K562 (cell line): ENCODE measurements around the gene ATP7B. TPM values are rescaled to one million over a fixed set of nuclear protein-coding genes. Genes with fewer than 3 reads are reported as not detected.

Experiments
- ATAC-seq: fragments of 200-7000 bp; cut with Tn5 transposase; 3 replicates; pipeline ENCODE4 v1.9.1; 2020; ENCODE audit warnings: moderate library complexity
- BruUV-seq: library from RNA; stranded (reverse); fragments of 400-500 nt; replicated peaks from 2 replicates; lab custom pipeline; 2021; lab: Mats Ljungman, UMichigan
- CTCF ChIA-PET: fragments of 300-600 bp; formaldehyde crosslinking; extraction: SDS; loops from one replicate; lab custom pipeline; 2021; ENCODE audit warnings: low intra/inter-chr PET ratio; lab: Yijun Ruan, JAX
- POLR2A ChIA-PET: fragments of 300-600, 350-650 bp; sonication (Branson Sonifier 250); formaldehyde crosslinking; extraction: SDS; loops from one replicate; lab custom pipeline; 2021; ENCODE audit warnings: antibody characterized with exemption, inconsistent platforms; lab: Yijun Ruan, JAX
- DNase-seq, 4 experiments: peaks; one replicate each; pipeline versions ENCODE4 v3.0.0 to v3.0.0-alpha.2; 2011 to 2018; ENCODE audit warnings: low spot score in 3 of 4, mixed read lengths in 3 of 4; ENCODE audit errors: extremely low read depth in 1 of 4
- FAIRE-seq: peaks from 2 replicates; lab custom pipeline; 2011; peaks lifted over from hg19 to GRCh38; lab: Jason Lieb, UNC
- H2AFZ ChIP-seq: 2 replicates; pipeline ENCODE4 v1.6.0; 2011; ENCODE audit warnings: low read depth, low read length, control low read depth, inconsistent platforms
- H3K27ac ChIP-seq: fragments of 200-600 bp; 3 replicates; pipeline ENCODE4 v1.8.0; 2011; ENCODE audit warnings: low read depth, mild to moderate bottlenecking, control low read depth, inconsistent platforms, low read length, moderate library complexity, mixed read lengths; ENCODE audit errors: extremely low read depth
- H3K27me3 ChIP-seq, 2 experiments: fragments of 300-600 bp in 1 of 2; 2 replicates in 1 of 2; 3 replicates in 1 of 2; pipeline versions ENCODE4 v1.6.0 to v1.8.0; 2011; ENCODE audit warnings: inconsistent platforms in 2 of 2, low read length in 2 of 2, mild to moderate bottlenecking in 1 of 2, mixed read lengths in 1 of 2, moderate library complexity in 1 of 2; ENCODE audit not compliant: control insufficient read depth in 2 of 2, insufficient read depth in 2 of 2
- H3K36me3 ChIP-seq: fragments of 300-600 bp; 3 replicates; pipeline ENCODE4 v1.8.0; 2011; ENCODE audit warnings: mild to moderate bottlenecking, low read length, inconsistent platforms; ENCODE audit not compliant: control insufficient read depth, insufficient read depth
- H3K4me1 ChIP-seq, 2 experiments: fragments of 200-600 bp in 1 of 2; replicated peaks in 1 of 2; 2 replicates in 1 of 2; 3 replicates in 1 of 2; pipeline versions ENCODE4 v1.5.1 to v1.8.0; 2011; ENCODE audit warnings: inconsistent platforms in 2 of 2, low read length in 2 of 2, mild to moderate bottlenecking in 1 of 2, mixed read lengths in 1 of 2, moderate library complexity in 1 of 2; ENCODE audit not compliant: control insufficient read depth in 2 of 2, insufficient read depth in 2 of 2
- H3K4me2 ChIP-seq: 2 replicates; pipeline ENCODE4 v1.6.1; 2011; ENCODE audit warnings: low read length, control low read depth, inconsistent platforms, mixed read lengths; ENCODE audit not compliant: insufficient read depth
- H3K4me3 ChIP-seq: fragments of 200-600 bp; sonication (generic), shearing (Covaris generic); 2 replicates; pipeline ENCODE4 v1.5.1; 2016; ENCODE audit warnings: control low read depth, inconsistent platforms
- H3K79me2 ChIP-seq: fragments of 200-600 bp; 3 replicates; pipeline ENCODE4 v1.8.0; 2011; ENCODE audit warnings: low read length, inconsistent platforms; ENCODE audit not compliant: control insufficient read depth, insufficient read depth
- H3K9ac ChIP-seq, 2 experiments: 2 replicates each; pipeline versions ENCODE4 v1.6.0 to v1.6.1; 2011; ENCODE audit warnings: low read depth in 2 of 2, low read length in 2 of 2, control low read depth in 1 of 2, inconsistent platforms in 1 of 2, mild to moderate bottlenecking in 1 of 2, mixed read lengths in 1 of 2; ENCODE audit not compliant: insufficient read depth in 1 of 2
- H3K9me1 ChIP-seq: one replicate; pipeline ENCODE4 v1.6.0; 2011; ENCODE audit warnings: inconsistent platforms, mild to moderate bottlenecking, low read length, moderate library complexity; ENCODE audit not compliant: control insufficient read depth, insufficient read depth
- H3K9me3 ChIP-seq: replicated peaks from 2 replicates; pipeline ENCODE4 v1.5.1; 2011; ENCODE audit warnings: low read depth, low read length, inconsistent platforms; ENCODE audit not compliant: control insufficient read depth, insufficient read depth
- H4K20me1 ChIP-seq: replicated peaks from 2 replicates; pipeline ENCODE4 v1.6.1; 2011; ENCODE audit warnings: low read length, inconsistent platforms, mixed read lengths; ENCODE audit not compliant: control insufficient read depth, insufficient read depth
- DNMT1 ChIP-seq: fragments of 450-650 bp; IDR thresholded peaks from 2 replicates; pipeline ENCODE4 v1.6.1; 2016; ENCODE audit warnings: antibody characterized with exemption, mild to moderate bottlenecking
- HMG20A ChIP-seq: fragments of 450-650 bp; formaldehyde crosslinking; conservative IDR thresholded peaks from 2 replicates; pipeline ENCODE4 v1.4.0; 2020; ENCODE audit warnings: mild to moderate bottlenecking, mixed read lengths
- NR2C1 ChIP-seq, 2 experiments: fragments of 450-650 bp; IDR thresholded peaks; 2 replicates each; pipeline ENCODE4 v1.6.1; 2017; ENCODE audit warnings: mild to moderate bottlenecking in 2 of 2, antibody characterized with exemption in 1 of 2, inconsistent platforms in 1 of 2, missing compliant biosample characterization in 1 of 2, missing genetic modification characterization in 1 of 2
- TCF7 ChIP-seq: sonication (generic); IDR thresholded peaks from 2 replicates; pipeline ENCODE4 v1.6.1; 2016; ENCODE audit warnings: antibody characterized with exemption, borderline replicate concordance
- THRAP3 ChIP-seq: fragments of 450-650 bp; IDR thresholded peaks from 2 replicates; pipeline ENCODE4 v1.6.1; 2016; ENCODE audit warnings: mild to moderate bottlenecking, inconsistent platforms, borderline replicate concordance
- ZFP30 ChIP-seq: fragments of 250-450 bp; sonication (Bioruptor Pico); IDR thresholded peaks from 2 replicates; pipeline ENCODE4 v1.8.0; 2022; ENCODE audit warnings: moderate library complexity, mild to moderate bottlenecking, inconsistent platforms, borderline replicate concordance
- WGBS: fragments of 100-300 bp; shearing (Covaris generic); methylation state at CpG from one replicate; pipeline ENCODE4 v1.1.6; 2016; ENCODE audit warnings: low coverage, mixed read lengths; ENCODE audit not compliant: insufficient coverage; ENCODE audit errors: missing lambda C conversion rate; 5-methylcytosine and 5-hydroxymethylcytosine counted together
- in situ Hi-C: fragments of 300-500 bp; cut with MboI; formaldehyde crosslinking; loops from 4 replicates; pipeline ENCODE4 v1.15.0; 2018; ENCODE audit warnings: inconsistent platforms, mixed read lengths
- intact Hi-C: fragments of 100-400 bp; cut with micrococcal nuclease; formaldehyde crosslinking; loops from 2 replicates; pipeline ENCODE4 v1.14.2; 2022
- polyA plus RNA-seq, 8 experiments: library from polyadenylated mRNA; depleted of rRNA in 4 of 8; stranded (reverse) in 5 of 8; unstranded in 3 of 8; fragments of >200 nt; fragmentation: Nextera tagmentation in 2 of 8; fragmentation: Illumina TruSeq in 1 of 8; extraction: Ambion mirVana in 2 of 8; extraction: Trizol in 1 of 8; gene quantifications; 2 replicates each; pipeline versions ENCODE4 v1.2.1 to v1.2.3, GENCODE V29; 2011 to 2014; ENCODE audit warnings: inconsistent platforms in 1 of 8, missing spikeins in 1 of 8
- total RNA-seq, 7 experiments: library from RNA; depleted of rRNA in 6 of 7; stranded (reverse); fragments of >200 nt in 6 of 7; fragmentation: Illumina TruSeq in 2 of 7; extraction: Trizol in 2 of 7; gene quantifications; 2 replicates each; pipeline versions ENCODE4 v1.2.1 to v1.2.3, GENCODE V29; 2011 to 2021; ENCODE audit warnings: low replicate concordance in 1 of 7
- TF ChIP-seq, protein P1 (sequence below): sonication (generic); formaldehyde crosslinking; IDR thresholded peaks from 2 replicates; pipeline ENCODE4 v1.8.0; 2022; ENCODE audit warnings: missing genetic modification reagents, mild to moderate bottlenecking, borderline replicate concordance

Gene ATP7B
- total and polyA plus RNA-seq, 9 of the 15 experiments (the other 6 are each of a cell fraction or from before 2014, with no cell fraction given) = 1.1 to 20.4 (median 8.5) TPM

DNA sequence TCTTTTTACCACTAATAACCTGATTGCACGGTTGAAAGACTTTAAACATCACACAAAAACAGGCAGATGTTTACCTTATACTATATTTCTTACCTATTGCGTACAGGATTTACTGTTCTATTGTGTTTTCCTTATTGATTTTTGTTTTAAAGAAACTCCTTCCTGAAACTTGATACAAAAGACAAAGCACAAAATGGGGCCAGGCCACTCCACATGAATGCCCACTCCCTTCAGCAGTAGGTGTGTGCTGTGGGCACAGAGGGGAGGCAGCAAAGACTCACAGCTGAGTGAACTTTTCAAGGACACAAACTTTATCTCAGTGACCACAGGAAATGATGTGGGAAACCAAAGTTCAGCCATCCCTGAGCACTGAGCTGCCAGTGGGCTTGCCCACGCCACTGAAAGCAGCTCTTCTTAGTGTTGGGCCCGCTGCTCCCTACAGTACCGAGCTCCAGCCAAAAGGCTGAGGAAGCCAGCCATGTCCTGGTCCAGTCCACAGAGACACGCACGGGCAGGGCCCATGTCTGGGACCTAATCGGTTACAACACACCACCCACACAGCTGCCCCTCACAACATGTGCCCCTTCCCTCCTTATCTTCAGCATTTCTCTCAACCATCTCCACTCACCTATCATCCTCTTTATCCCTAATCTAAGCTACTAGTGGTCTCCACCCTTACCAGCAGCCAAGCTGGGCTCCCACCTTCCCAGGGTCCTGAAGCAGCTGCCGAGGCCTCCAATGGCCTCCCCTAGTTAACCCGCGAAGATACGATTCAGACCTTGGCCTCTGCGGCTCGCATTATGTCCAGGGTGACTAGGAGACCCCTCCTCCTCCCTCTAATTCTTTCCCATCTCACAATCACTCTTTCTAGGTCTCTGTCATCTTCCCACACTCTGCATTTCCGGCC, 39.5 kb downstream of the ATP7B start:
- CTCF ChIA-PET = no interaction called here

More for the DNA sequence above, 39.5 kb downstream of the ATP7B start:
- in situ Hi-C loops = no loop called here
- TF ChIP-seq, protein P1, sequence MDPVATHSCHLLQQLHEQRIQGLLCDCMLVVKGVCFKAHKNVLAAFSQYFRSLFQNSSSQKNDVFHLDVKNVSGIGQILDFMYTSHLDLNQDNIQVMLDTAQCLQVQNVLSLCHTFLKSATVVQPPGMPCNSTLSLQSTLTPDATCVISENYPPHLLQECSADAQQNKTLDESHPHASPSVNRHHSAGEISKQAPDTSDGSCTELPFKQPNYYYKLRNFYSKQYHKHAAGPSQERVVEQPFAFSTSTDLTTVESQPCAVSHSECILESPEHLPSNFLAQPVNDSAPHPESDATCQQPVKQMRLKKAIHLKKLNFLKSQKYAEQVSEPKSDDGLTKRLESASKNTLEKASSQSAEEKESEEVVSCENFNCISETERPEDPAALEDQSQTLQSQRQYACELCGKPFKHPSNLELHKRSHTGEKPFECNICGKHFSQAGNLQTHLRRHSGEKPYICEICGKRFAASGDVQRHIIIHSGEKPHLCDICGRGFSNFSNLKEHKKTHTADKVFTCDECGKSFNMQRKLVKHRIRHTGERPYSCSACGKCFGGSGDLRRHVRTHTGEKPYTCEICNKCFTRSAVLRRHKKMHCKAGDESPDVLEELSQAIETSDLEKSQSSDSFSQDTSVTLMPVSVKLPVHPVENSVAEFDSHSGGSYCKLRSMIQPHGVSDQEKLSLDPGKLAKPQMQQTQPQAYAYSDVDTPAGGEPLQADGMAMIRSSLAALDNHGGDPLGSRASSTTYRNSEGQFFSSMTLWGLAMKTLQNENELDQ = no peak
- TF ChIP-seq HMG20A (CRISPR knock-in tag) (no peak), DNMT1 (no peak), TCF7 (no peak), ZFP30 (CRISPR knock-in tag) (no peak), THRAP3 (no peak), NR2C1 (IDR thresholded peaks at IDR 0.05) (no peak), NR2C1 (tag; IDR thresholded peaks at IDR 0.05) (no peak)
- TF ChIP-seq, all 486 proteins: peak for 0
- ATAC-seq (no peak), DNase-seq (no peak), FAIRE-seq (peak; percentile 56)
- Histone ChIP-seq H3K9me3 (no peaks in the 10 kb centered on the region; the same call in 1 of the 2 replicates), H3K4me1 (peaks cover 18 to 28% of the 10 kb centered on the region in 2 experiments), H3K27ac (no peak overlapping the region; the same call in 2 of the 3 replicates), H3K4me3 (no peak overlapping the region), H2AFZ (no peak overlapping the region), H4K20me1 (no peaks in the 10 kb centered on the region), H3K27me3 (no peaks in the 10 kb centered on the region), H3K4me2 (no peak overlapping the region), H3K9ac (peak overlapping the region in 1 of 2 experiments; percentile 37; a peak in 2 of 4 replicates), H3K9me1 (no peaks in the 10 kb centered on the region), H3K79me2 (peaks cover 49% of the 10 kb centered on the region), H3K36me3 (peaks cover 55% of the 10 kb centered on the region)
- BruUV-seq = no TSS peak
- intact Hi-C loops = no loop called here
- WGBS = 91% methylated on average over 14 of the region's 15 CpGs
- POLR2A ChIA-PET = interaction anchor here (1.1 to 2.3 kb wide), 2 partner anchors 9 to 10 kb away, joined by 3 to 13 read pairs; no protein-coding TSS in a partner anchor
